Measurements from ENCODE around the gene FXN.
A peak's percentile ranks its signal among the peaks of the same experiment; 100 is the strongest.
"Not testable (repeated sequence)": the region's sequence is repeated elsewhere in the genome, so short reads cannot be mapped to it uniquely, and the experiment has no call there.

FXN gene

GRCh38 chr9:69104830-69105527 is 69.4 kb downstream of the FXN start:
- peak overlapping the region; percentile 95 for H3K27ac ChIP-seq

GRCh38 chr9:69107771-69108170 is 72.2 kb downstream of the FXN start:
- H3K27ac ChIP-seq = no peak overlapping the region
- TF ChIP-seq CTCF (IDR thresholded peaks at IDR 0.05) (no peak), ZFX (IDR thresholded peaks at IDR 0.05; ENCODE audit: borderline replicate concordance) (no peak)

More at GRCh38 chr9:69104830-69105527, 69.4 kb downstream of the FXN start:
- TF ChIP-seq ZFX (IDR thresholded peaks at IDR 0.05; ENCODE audit: borderline replicate concordance) (no peak), CTCF (IDR thresholded peaks at IDR 0.05) (no peak)

- not testable (repeated sequence) for H3K27ac ChIP-seq
Measured at GRCh38 chr9:69108706-69109105, 73.2 kb downstream of the FXN start.

GRCh38 chr9:69109152-69109551 is 73.6 kb downstream of the FXN start:
- H3K27ac ChIP-seq = no peak overlapping the region
- TF ChIP-seq ZFX (IDR thresholded peaks at IDR 0.05; ENCODE audit: borderline replicate concordance) (no peak), CTCF (IDR thresholded peaks at IDR 0.05) (no peak)

- not testable (repeated sequence) for H3K27ac ChIP-seq
Measured at GRCh38 chr9:69112646-69113045, 77.1 kb downstream of the FXN start.

GRCh38 chr9:69115621-69116020 is 80.1 kb downstream of the FXN start:
- no peak overlapping the region for H3K27ac ChIP-seq
- TF ChIP-seq CTCF (IDR thresholded peaks at IDR 0.05) (no peak), ZFX (IDR thresholded peaks at IDR 0.05; ENCODE audit: borderline replicate concordance) (no peak)

GRCh38 chr9:69118656-69119055 is 83.1 kb downstream of the FXN start:
- TF ChIP-seq ZFX (IDR thresholded peaks at IDR 0.05; ENCODE audit: borderline replicate concordance) (no peak), CTCF (IDR thresholded peaks at IDR 0.05) (no peak)
- no peak overlapping the region for H3K27ac ChIP-seq

GRCh38 chr9:69120380-69121154 is 85.0 kb downstream of the FXN start:
- no peak for TF ChIP-seq CTCF (IDR thresholded peaks at IDR 0.05)
- TF ChIP-seq ZFX (IDR thresholded peaks at IDR 0.05; ENCODE audit: borderline replicate concordance) = no peak
- peak overlapping the region; percentile 91 for H3K27ac ChIP-seq
